Parathyroid adenoma (tissue), 2 donors: ENCODE results near the gene RAB3B.

Experiments used
- H2AFZ ChIP-seq: fragments of 300-600 bp; sonication (generic); one replicate; pipeline ENCODE4 v1.7.0; 2017; ENCODE audit warnings: antibody characterized with exemption, mild to moderate bottlenecking
- H3K27ac ChIP-seq: fragments of 300-600 bp; sonication (generic); one replicate; pipeline ENCODE4 v1.7.0; 2017
- H3K27me3 ChIP-seq: fragments of 300-600 bp; sonication (generic); one replicate; pipeline ENCODE4 v1.7.0; 2017; ENCODE audit warnings: low read length; ENCODE audit not compliant: control insufficient read depth, insufficient read depth
- H3K36me3 ChIP-seq: fragments of 300-600 bp; sonication (generic); one replicate; pipeline ENCODE4 v1.7.0; 2017; ENCODE audit warnings: low read length; ENCODE audit not compliant: control insufficient read depth, insufficient read depth
- H3K4me1 ChIP-seq: fragments of 300-600 bp; sonication (generic); one replicate; pipeline ENCODE4 v1.7.0; 2017; ENCODE audit warnings: control low read depth
- H3K4me2 ChIP-seq: fragments of 300-600 bp; sonication (generic); one replicate; pipeline ENCODE4 v1.7.0; 2017; ENCODE audit warnings: low read length
- H3K4me3 ChIP-seq: fragments of 300-600 bp; sonication (generic); one replicate; pipeline ENCODE4 v1.7.0; 2017; ENCODE audit warnings: low read depth, low read length
- H3K79me2 ChIP-seq: fragments of 300-600 bp; sonication (generic); one replicate; pipeline ENCODE4 v1.7.0; 2017; ENCODE audit warnings: control low read depth
- H3K9ac ChIP-seq: fragments of 300-600 bp; sonication (generic); one replicate; pipeline ENCODE4 v1.7.0; 2017; ENCODE audit warnings: mild to moderate bottlenecking
- H3K9me3 ChIP-seq: fragments of 300-600 bp; sonication (generic); one replicate; pipeline ENCODE4 v1.7.0; 2017; ENCODE audit warnings: low read length; ENCODE audit not compliant: control insufficient read depth
- TF ChIP-seq, protein P1 (sequence below): fragments of 300-600 bp; sonication (generic); IDR thresholded peaks from one replicate; pipeline ENCODE4 v1.7.0; 2017; ENCODE audit warnings: antibody characterized with exemption, mild to moderate bottlenecking
- donor health status: primary hyperparathyroidism.

Gene RAB3B

DNA sequence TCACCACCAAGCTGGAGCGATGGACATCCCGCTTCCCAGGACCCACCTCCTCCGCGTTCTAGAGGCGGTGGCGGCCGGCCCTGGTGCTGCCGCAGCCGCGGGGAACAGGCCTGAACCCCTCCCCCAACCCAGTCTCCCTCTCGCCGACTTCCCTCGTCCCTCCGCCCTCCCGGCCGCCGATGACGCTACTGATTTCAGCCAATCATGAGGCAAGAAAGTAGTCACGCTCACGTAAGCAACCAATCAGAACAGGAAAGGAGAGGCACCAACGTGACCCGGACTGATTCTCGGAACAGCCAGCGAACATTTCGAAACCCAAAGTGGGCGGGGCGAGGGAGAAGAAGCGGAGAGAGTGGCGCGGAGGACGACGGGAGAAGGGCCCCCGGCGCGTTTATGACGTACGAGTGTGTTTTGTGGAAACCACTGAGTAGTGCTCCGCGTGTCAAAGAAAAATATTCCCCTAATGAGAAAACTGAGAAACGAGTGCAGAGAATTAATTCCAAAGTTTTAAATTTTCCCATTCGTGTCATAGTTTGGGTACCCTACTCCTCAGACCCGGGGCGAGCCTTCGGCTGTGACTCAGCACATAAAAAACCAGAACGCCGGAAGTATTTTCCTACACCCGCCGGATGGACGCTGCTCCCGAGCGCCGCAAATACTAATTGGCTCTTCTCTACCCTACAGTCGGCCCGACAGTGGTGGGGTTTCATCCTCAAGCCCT is 111.7 kb downstream of the RAB3B start, which contains the start of gene NRDC:
TSS of gene NRDC (minus strand) at position 112 of the 721 bp plus-strand sequence. CDS start 112 bp downstream, outside the sequence.
- TF ChIP-seq, protein P1, sequence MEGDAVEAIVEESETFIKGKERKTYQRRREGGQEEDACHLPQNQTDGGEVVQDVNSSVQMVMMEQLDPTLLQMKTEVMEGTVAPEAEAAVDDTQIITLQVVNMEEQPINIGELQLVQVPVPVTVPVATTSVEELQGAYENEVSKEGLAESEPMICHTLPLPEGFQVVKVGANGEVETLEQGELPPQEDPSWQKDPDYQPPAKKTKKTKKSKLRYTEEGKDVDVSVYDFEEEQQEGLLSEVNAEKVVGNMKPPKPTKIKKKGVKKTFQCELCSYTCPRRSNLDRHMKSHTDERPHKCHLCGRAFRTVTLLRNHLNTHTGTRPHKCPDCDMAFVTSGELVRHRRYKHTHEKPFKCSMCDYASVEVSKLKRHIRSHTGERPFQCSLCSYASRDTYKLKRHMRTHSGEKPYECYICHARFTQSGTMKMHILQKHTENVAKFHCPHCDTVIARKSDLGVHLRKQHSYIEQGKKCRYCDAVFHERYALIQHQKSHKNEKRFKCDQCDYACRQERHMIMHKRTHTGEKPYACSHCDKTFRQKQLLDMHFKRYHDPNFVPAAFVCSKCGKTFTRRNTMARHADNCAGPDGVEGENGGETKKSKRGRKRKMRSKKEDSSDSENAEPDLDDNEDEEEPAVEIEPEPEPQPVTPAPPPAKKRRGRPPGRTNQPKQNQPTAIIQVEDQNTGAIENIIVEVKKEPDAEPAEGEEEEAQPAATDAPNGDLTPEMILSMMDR: no peak
- H3K27ac ChIP-seq: peak within 1 kb of the TSS; percentile 95
- H3K27me3 ChIP-seq: no peaks in the 10 kb centered on the region
- H3K4me1 ChIP-seq: peaks cover 2% of the 10 kb centered on the region
- peak within 1 kb of the TSS; percentile 81 for H3K4me2 ChIP-seq
- no peaks in the 10 kb centered on the region for H3K9me3 ChIP-seq
- peaks cover 24% of the 10 kb centered on the region for H3K79me2 ChIP-seq
- peak within 1 kb of the TSS; percentile 53 for H3K9ac ChIP-seq
- H3K4me3 ChIP-seq: peak within 1 kb of the TSS; percentile 98
- H3K36me3 ChIP-seq: no peaks in the 10 kb centered on the region
- H2AFZ ChIP-seq: peak within 1 kb of the TSS; percentile 93

GRCh38 chr1:51878308-51878615 is 112.2 kb downstream of the RAB3B start:
- peaks cover 2% of the 10 kb centered on the region for H3K4me1 ChIP-seq
- H3K4me2 ChIP-seq: peak overlapping the region; percentile 81
- peak overlapping the region; percentile 50 for H3K9ac ChIP-seq
- no peaks in the 10 kb centered on the region for H3K27me3 ChIP-seq
- peak overlapping the region; percentile 95 for H3K27ac ChIP-seq
- no peaks in the 10 kb centered on the region for H3K9me3 ChIP-seq
- H3K79me2 ChIP-seq: peaks cover 27% of the 10 kb centered on the region
- peak overlapping the region; percentile 98 for H3K4me3 ChIP-seq
- H3K36me3 ChIP-seq: no peaks in the 10 kb centered on the region
- TF ChIP-seq, protein P1: no peak
- H2AFZ ChIP-seq: peak overlapping the region; percentile 89

GRCh38 chr1:51877434-51878307 is 112.8 kb downstream of the RAB3B start:
- H3K9me3 ChIP-seq: no peaks in the 10 kb centered on the region
- H3K4me2 ChIP-seq: peak overlapping the region; percentile 81
- H3K79me2 ChIP-seq: peaks cover 29% of the 10 kb centered on the region
- TF ChIP-seq, protein P1: no peak
- peak overlapping the region; percentile 50 for H3K9ac ChIP-seq
- H3K27me3 ChIP-seq: no peaks in the 10 kb centered on the region
- H3K4me3 ChIP-seq: peak overlapping the region; percentile 98
- peak overlapping the region; percentile 95 for H3K27ac ChIP-seq
- H3K4me1 ChIP-seq: peaks cover 2% of the 10 kb centered on the region
- H2AFZ ChIP-seq: peak overlapping the region; percentile 89
- H3K36me3 ChIP-seq: no peaks in the 10 kb centered on the region

DNA sequence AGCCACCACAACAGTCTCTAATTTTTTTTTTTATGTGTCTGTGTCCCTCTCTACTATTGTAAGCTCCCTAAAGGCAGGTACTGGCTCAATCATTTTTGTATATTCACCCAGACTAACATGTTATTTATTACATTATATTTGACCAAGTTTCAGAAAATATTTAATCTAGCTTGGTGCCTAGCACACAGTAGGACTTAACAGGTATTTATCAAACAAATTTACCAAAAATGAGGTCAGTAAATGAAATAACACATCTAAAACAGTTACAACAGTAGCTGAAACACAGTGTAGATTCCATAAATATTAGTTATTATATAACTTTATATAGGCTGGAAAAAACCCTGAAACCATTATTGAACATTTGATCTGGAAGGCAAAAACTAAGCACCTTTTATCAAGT is 114.7 kb downstream of the RAB3B start:
- Histone ChIP-seq H3K79me2 (peaks cover 39% of the 10 kb centered on the region), H3K9ac (no peak overlapping the region), H3K4me2 (no peak overlapping the region), H3K36me3 (no peaks in the 10 kb centered on the region), H3K4me1 (peaks cover 5% of the 10 kb centered on the region), H2AFZ (no peak overlapping the region), H3K9me3 (no peaks in the 10 kb centered on the region), H3K27ac (no peak overlapping the region), H3K4me3 (no peak overlapping the region), H3K27me3 (no peaks in the 10 kb centered on the region)
- TF ChIP-seq, protein P1: no peak
